ENCODE data around the gene GABRD. TPM values are rescaled to one million over a fixed set of nuclear protein-coding genes. Genes with fewer than 3 reads are reported as not detected.

GABRD gene
- total RNA-seq, 4 donors from 2014 or later, result not detected

DNA sequence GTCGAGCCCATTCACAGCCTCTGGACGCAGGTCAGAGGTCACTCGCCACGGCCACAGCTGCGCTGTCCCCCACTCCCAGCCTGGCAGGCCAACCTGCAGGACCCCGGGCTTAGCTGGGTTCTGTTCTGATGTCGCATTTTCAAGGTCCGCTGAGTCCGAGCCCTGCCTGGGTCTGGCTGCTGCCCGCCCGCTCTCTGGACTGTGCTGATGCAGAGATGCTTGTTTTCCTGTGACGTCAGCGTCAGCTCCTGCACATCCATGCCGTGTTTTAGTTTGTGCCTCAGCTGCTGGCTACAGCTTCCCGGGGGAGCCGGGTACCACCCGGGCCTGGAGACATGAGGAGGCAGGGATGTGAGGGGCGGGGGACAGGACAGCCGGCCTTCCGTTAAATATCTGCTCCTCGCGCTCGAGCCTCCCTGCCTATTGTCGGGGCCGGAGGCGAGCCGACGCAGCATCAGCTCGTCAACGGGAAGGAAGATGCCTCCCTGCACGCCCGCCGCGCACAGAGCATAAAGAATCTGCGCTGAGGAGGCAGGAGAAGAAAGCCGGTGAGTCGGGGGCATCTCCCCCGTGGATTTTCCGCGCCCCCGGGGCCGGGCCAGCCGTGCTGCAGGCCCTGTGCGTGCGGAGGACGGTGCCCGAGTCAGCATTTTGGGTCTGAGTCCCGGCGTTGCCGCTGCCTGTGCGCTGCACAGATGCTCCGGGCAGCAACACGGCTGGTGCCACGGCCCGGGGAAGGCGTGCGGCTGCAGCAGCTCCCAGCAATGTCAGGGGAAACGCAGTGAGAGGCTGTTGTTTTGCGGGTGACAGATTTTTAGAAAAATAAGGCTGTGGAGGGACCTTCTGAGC lies 54.5 kb downstream of the GABRD start:
- ATAC-seq (ENCODE audit: low FRiP score) (no peak), DNase-seq (ENCODE audit: low spot score) (no peak)
- TF ChIP-seq, protein P1, sequence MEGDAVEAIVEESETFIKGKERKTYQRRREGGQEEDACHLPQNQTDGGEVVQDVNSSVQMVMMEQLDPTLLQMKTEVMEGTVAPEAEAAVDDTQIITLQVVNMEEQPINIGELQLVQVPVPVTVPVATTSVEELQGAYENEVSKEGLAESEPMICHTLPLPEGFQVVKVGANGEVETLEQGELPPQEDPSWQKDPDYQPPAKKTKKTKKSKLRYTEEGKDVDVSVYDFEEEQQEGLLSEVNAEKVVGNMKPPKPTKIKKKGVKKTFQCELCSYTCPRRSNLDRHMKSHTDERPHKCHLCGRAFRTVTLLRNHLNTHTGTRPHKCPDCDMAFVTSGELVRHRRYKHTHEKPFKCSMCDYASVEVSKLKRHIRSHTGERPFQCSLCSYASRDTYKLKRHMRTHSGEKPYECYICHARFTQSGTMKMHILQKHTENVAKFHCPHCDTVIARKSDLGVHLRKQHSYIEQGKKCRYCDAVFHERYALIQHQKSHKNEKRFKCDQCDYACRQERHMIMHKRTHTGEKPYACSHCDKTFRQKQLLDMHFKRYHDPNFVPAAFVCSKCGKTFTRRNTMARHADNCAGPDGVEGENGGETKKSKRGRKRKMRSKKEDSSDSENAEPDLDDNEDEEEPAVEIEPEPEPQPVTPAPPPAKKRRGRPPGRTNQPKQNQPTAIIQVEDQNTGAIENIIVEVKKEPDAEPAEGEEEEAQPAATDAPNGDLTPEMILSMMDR (IDR thresholded peaks at IDR 0.05), result no peak

DNA sequence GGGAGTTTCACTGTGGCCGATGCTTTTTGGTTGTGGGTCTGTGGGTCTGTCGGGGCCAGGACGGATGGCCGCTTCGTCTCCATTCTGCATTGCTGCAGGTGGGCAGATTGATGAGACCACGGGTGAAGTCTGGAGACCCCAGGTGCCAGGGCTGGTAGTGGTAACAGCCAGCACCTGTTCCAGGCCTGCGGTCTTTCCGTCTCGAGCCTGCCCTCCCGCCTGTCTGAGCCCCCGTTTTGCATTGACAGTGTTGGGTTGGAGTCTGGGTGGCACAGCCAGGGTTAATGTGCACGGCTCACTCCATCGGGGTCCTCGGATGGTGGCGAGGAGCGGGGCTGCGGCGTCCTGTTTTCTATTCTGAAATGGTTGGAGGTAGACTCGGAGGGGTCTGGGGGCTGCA lies 55.3 kb downstream of the GABRD start:
- no peak for ATAC-seq (ENCODE audit: low FRiP score)
- TF ChIP-seq, protein P1 (IDR thresholded peaks at IDR 0.05), result no peak
- no peak for DNase-seq (ENCODE audit: low spot score)

DNA sequence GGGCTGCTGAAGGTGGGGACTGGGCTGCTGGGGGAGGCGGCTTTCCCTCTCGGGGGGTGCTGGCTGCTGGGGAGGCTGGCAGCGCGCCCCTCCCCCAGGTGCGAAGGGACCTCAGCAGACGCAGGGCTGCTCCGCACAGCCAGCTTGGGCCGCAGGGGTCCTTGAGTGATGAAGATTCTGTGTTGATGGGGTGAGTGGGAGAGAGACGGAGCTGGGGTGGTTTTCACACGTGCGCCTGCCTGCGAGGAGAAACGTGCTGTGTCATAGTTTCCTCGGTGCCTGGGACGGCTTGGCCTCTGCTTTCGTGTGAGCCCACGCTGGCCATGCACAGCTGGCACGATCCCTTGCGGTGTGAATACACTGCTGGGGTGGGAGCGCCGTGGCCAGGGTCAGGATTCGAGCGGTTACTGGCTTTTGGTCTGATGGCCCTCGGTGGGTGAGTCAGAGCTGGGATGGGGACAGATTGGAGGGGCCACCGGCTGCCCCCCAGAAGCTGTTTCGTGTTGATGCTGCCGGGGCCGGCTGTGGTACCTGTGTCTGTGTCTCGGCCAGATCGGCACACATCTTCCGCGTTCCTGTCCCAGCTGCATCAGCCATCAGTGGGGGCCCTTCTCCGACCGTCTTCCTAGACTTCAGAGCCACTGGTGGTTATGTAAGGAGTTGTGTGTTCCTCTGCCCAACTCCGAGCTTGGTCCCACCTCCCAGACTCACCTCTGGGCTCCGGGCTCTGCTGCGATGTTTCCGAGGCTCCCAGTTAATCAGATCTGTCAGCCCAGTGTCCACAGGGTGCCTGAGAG lies 56.0 kb downstream of the GABRD start:
- DNase-seq (ENCODE audit: low spot score) (no peak), ATAC-seq (ENCODE audit: low FRiP score) (no peak)
- TF ChIP-seq, protein P1 (IDR thresholded peaks at IDR 0.05), result no peak

DNA sequence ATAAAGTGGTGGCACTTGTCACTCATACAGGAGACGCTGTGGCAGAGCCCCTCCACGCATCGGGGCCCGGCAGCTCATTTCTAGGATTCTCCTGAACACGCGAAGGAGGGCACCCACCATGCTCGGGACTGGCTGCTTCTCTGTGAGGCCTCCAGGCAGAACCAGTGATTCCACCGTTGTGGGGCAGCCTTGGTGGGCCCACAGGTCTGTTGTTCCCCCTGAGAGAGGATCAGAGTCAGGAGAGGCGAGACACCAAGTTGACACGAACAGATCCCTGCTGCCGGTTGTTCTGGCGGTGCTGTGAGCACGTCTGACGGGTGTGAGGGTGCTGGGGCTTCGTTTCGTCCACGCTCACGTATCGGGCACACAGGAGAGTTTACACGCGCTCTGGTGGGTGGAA lies 57.7 kb downstream of the GABRD start:
- ATAC-seq (ENCODE audit: low FRiP score) (no peak), DNase-seq (ENCODE audit: low spot score) (no peak)
- TF ChIP-seq, protein P1 (IDR thresholded peaks at IDR 0.05), result no peak

DNA sequence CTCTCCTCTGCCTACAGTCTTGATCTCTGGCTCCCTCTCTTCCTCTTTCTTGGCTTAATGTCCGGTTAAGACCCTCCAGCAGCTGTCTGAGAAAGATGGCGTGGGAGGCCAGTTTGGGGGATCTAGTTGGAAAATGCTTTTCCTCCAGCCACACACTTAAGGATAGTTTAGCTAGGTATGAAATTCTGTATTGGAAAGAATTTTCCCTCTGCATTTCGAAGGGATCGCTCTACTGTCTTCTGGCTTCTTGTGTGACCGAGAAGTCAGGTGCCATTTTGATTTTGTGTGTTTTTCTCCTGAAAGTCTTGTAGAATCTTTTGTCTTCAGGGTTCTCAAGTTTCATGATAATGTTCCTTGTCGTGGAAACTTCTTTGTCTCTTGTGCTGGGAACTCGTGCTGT lies 59.0 kb downstream of the GABRD start:
- ATAC-seq (ENCODE audit: low FRiP score) (no peak), DNase-seq (ENCODE audit: low spot score) (no peak)
- TF ChIP-seq, protein P1 (IDR thresholded peaks at IDR 0.05), result no peak

DNA sequence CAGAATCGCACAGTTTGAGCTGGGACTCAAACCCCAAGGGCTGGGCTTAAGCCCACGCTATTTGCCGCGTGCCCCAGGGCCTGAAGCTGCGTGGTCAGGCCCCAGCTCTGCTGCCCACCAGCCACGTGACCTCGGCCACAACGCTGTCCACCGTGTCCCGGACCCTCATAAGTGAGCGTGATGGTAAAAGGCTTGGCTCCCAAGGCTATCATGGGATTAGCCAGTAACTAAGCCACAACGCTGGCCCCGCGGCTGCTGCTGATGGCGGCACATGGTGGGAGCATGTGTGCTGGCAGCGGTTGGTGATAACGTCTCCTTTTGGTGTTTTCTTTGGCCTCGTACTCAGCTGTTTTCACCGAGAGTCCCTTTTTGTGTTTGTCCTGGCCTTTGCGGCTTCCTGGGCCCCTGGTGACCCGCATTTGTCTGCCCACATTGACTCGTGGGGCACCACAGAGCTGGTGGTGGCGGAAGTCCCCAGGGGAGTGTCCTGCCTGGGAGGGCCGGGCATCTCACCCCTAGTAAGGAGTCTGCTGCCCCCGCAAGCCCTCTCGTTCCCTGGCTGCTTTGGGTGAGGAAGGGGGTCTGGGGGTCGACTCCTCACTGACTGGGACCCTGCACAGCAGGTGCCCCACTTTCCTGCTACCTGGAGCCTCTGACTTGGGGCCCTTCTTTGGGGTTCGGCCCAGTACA lies 60.4 kb downstream of the GABRD start:
- TF ChIP-seq, protein P1 (IDR thresholded peaks at IDR 0.05), result no peak
- DNase-seq (ENCODE audit: low spot score) (no peak), ATAC-seq (ENCODE audit: low FRiP score) (no peak)

All from omental fat pad (tissue), 4 donors.